Activated CD8-positive, alpha-beta T cell treated with anti-CD3 and anti-CD28 coated beads, Interleukin-2, amount 10 ng/mL, durations not matched to agents 7 days and 5 days (primary cell): ENCODE results near the gene CDH19. TPM values are rescaled to one million over a fixed set of nuclear protein-coding genes. Genes with fewer than 3 reads are reported as not detected.

Experiments
- ATAC-seq: fragments of 150-1000 bp; cut with Tn5 transposase; one replicate; pipeline ENCODE4 v1.10.0; 2021; ENCODE audit warnings: moderate library complexity
- CTCF ChIA-PET: fragments of 350-600 bp; sonication (Branson Sonifier 250); formaldehyde crosslinking; loops from one replicate; lab custom pipeline; 2021; ENCODE audit warnings: antibody characterized with exemption; lab: Charles Lee
- POLR2A ChIA-PET: fragments of 350-600 bp; sonication (Branson Sonifier 250); formaldehyde crosslinking; loops from one replicate; lab custom pipeline; 2021; ENCODE audit warnings: antibody characterized with exemption; lab: Charles Lee
- DNase-seq: peaks from one replicate; pipeline ENCODE4 v3.0.0-alpha.2; 2020
- H3K27ac Mint-ChIP-seq: one replicate; pipeline ENCODE4 v1.8.0; 2021; ENCODE audit warnings: mild to moderate bottlenecking, mixed read lengths
- H3K27me3 Mint-ChIP-seq: one replicate; pipeline ENCODE4 v1.8.0; 2021; ENCODE audit warnings: low read depth, mixed read lengths
- H3K36me3 Mint-ChIP-seq: one replicate; pipeline ENCODE4 v1.8.0; 2021; ENCODE audit warnings: low read depth, mixed read lengths
- H3K4me1 Mint-ChIP-seq: one replicate; pipeline ENCODE4 v1.8.0; 2021; ENCODE audit warnings: low read depth, mixed read lengths
- H3K4me3 Mint-ChIP-seq: one replicate; pipeline ENCODE4 v1.8.0; 2021; ENCODE audit warnings: mild to moderate bottlenecking, mixed read lengths
- H3K9me3 Mint-ChIP-seq: one replicate; pipeline ENCODE4 v1.8.0; 2022; ENCODE audit warnings: mixed read lengths; ENCODE audit not compliant: insufficient read depth
- total RNA-seq, 2 experiments: library from RNA; stranded (reverse); gene quantifications; one replicate each; pipeline ENCODE4 v1.2.3, GENCODE V29; 2021

Gene CDH19
- total RNA-seq, 2 experiments from 2014 or later: not detected

- CTCF ChIA-PET: no interaction called here
- Mint-ChIP-seq H3K4me3 (no peak overlapping the region), H3K4me1 (no peaks in the 10 kb centered on the region), H3K27ac (no peak overlapping the region), H3K9me3 (no peaks in the 10 kb centered on the region), H3K27me3 (no peaks in the 10 kb centered on the region), H3K36me3 (no peaks in the 10 kb centered on the region)
- no peak for DNase-seq
- POLR2A ChIA-PET: no interaction called here
- no peak for ATAC-seq
Measured at GRCh38 chr18:66558773-66559172, 45.1 kb downstream of the CDH19 start.

GRCh38 chr18:66557091-66557490 is 46.8 kb downstream of the CDH19 start:
- H3K36me3 Mint-ChIP-seq: no peaks in the 10 kb centered on the region
- no peaks in the 10 kb centered on the region for H3K4me1 Mint-ChIP-seq
- ChIA-PET CTCF (no interaction called here), POLR2A (no interaction called here)
- H3K4me3 Mint-ChIP-seq: no peak overlapping the region
- DNase-seq (no peak), ATAC-seq (no peak)
- no peaks in the 10 kb centered on the region for H3K27me3 Mint-ChIP-seq
- no peak overlapping the region for H3K27ac Mint-ChIP-seq
- H3K9me3 Mint-ChIP-seq: no peaks in the 10 kb centered on the region

- Mint-ChIP-seq H3K27me3 (no peaks in the 10 kb centered on the region), H3K4me3 (no peak overlapping the region)
- CTCF ChIA-PET: no interaction called here
Measured at GRCh38 chr18:66555585-66555984, 48.3 kb downstream of the CDH19 start.

GRCh38 chr18:66553824-66554223 is 50.1 kb downstream of the CDH19 start:
- CTCF ChIA-PET: no interaction called here
- Mint-ChIP-seq H3K27ac (no peak overlapping the region), H3K36me3 (no peaks in the 10 kb centered on the region), H3K9me3 (no peaks in the 10 kb centered on the region), H3K4me3 (no peak overlapping the region), H3K27me3 (no peaks in the 10 kb centered on the region), H3K4me1 (no peaks in the 10 kb centered on the region)
- DNase-seq (no peak), ATAC-seq (no peak)
- POLR2A ChIA-PET: no interaction called here

More at GRCh38 chr18:66555585-66555984, 48.3 kb downstream of the CDH19 start:
- ATAC-seq (no peak), DNase-seq (no peak)
- H3K27ac Mint-ChIP-seq: no peak overlapping the region
- H3K9me3 Mint-ChIP-seq: no peaks in the 10 kb centered on the region
- no peaks in the 10 kb centered on the region for H3K4me1 Mint-ChIP-seq
- no peaks in the 10 kb centered on the region for H3K36me3 Mint-ChIP-seq
- POLR2A ChIA-PET: no interaction called here

GRCh38 chr18:66550366-66550765 is 53.5 kb downstream of the CDH19 start:
- Mint-ChIP-seq H3K27me3 (no peaks in the 10 kb centered on the region), H3K9me3 (no peaks in the 10 kb centered on the region), H3K4me3 (no peak overlapping the region), H3K27ac (no peak overlapping the region), H3K36me3 (no peaks in the 10 kb centered on the region), H3K4me1 (no peaks in the 10 kb centered on the region)
- ChIA-PET POLR2A (no interaction called here), CTCF (no interaction called here)
- no peak for ATAC-seq
- no peak for DNase-seq

- ATAC-seq (no peak), DNase-seq (no peak)
- Mint-ChIP-seq H3K27me3 (no peaks in the 10 kb centered on the region), H3K4me1 (no peaks in the 10 kb centered on the region), H3K9me3 (no peaks in the 10 kb centered on the region), H3K27ac (no peak overlapping the region), H3K36me3 (no peaks in the 10 kb centered on the region), H3K4me3 (no peak overlapping the region)
- ChIA-PET CTCF (no interaction called here), POLR2A (no interaction called here)
Measured at GRCh38 chr18:66548747-66549146, 55.1 kb downstream of the CDH19 start.

GRCh38 chr18:66534110-66534509 is 69.8 kb downstream of the CDH19 start:
- CTCF ChIA-PET: no interaction called here
- Mint-ChIP-seq H3K36me3 (no peaks in the 10 kb centered on the region), H3K4me1 (no peaks in the 10 kb centered on the region), H3K27me3 (no peaks in the 10 kb centered on the region), H3K4me3 (no peak overlapping the region), H3K27ac (no peak overlapping the region), H3K9me3 (no peaks in the 10 kb centered on the region)
- no peak for DNase-seq
- POLR2A ChIA-PET: no interaction called here
- no peak for ATAC-seq

GRCh38 chr18:66533693-66534092 is 70.2 kb downstream of the CDH19 start:
- ChIA-PET CTCF (no interaction called here), POLR2A (no interaction called here)
- Mint-ChIP-seq H3K27ac (no peak overlapping the region), H3K4me3 (no peak overlapping the region), H3K27me3 (no peaks in the 10 kb centered on the region), H3K36me3 (no peaks in the 10 kb centered on the region), H3K4me1 (no peaks in the 10 kb centered on the region), H3K9me3 (no peaks in the 10 kb centered on the region)
- DNase-seq (no peak), ATAC-seq (no peak)

GRCh38 chr18:66523219-66523991 is 80.5 kb downstream of the CDH19 start:
- no peak for ATAC-seq
- POLR2A ChIA-PET: no interaction called here
- CTCF ChIA-PET: no interaction called here
- Mint-ChIP-seq H3K9me3 (peaks cover 5% of the 10 kb centered on the region), H3K4me1 (no peaks in the 10 kb centered on the region), H3K36me3 (no peaks in the 10 kb centered on the region), H3K27me3 (no peaks in the 10 kb centered on the region), H3K4me3 (no peak overlapping the region), H3K27ac (no peak overlapping the region)
- no peak for DNase-seq

- ATAC-seq: no peak
- no peak for DNase-seq
- Mint-ChIP-seq H3K4me3 (no peak overlapping the region), H3K36me3 (no peaks in the 10 kb centered on the region), H3K27ac (no peak overlapping the region), H3K9me3 (peaks cover 6% of the 10 kb centered on the region), H3K4me1 (no peaks in the 10 kb centered on the region), H3K27me3 (no peaks in the 10 kb centered on the region)
- POLR2A ChIA-PET: no interaction called here
- CTCF ChIA-PET: no interaction called here
Measured at GRCh38 chr18:66513996-66514395, 89.9 kb downstream of the CDH19 start.

- ChIA-PET POLR2A (no interaction called here), CTCF (interaction anchor here (1.0 kb wide), 1 partner anchor 10 kb away, joined by 3 read pairs; no protein-coding TSS in a partner anchor)
- Mint-ChIP-seq H3K27ac (no peak overlapping the region), H3K9me3 (peaks cover 6% of the 10 kb centered on the region), H3K27me3 (no peaks in the 10 kb centered on the region), H3K4me3 (no peak overlapping the region), H3K4me1 (no peaks in the 10 kb centered on the region), H3K36me3 (no peaks in the 10 kb centered on the region)
- no peak for ATAC-seq
- DNase-seq: no peak
Measured at GRCh38 chr18:66511792-66512191, 92.1 kb downstream of the CDH19 start.

- CTCF ChIA-PET: interaction anchor here (1.0 kb wide), 1 partner anchor 10 kb away, joined by 3 read pairs; no protein-coding TSS in a partner anchor
- H3K4me1 Mint-ChIP-seq: no peaks in the 10 kb centered on the region
- H3K4me3 Mint-ChIP-seq: no peak overlapping the region
- POLR2A ChIA-PET: no interaction called here
- DNase-seq: no peak
- no peaks in the 10 kb centered on the region for H3K36me3 Mint-ChIP-seq
- no peak for ATAC-seq
- no peak overlapping the region for H3K27ac Mint-ChIP-seq
- no peaks in the 10 kb centered on the region for H3K27me3 Mint-ChIP-seq
- H3K9me3 Mint-ChIP-seq: peaks cover 6% of the 10 kb centered on the region
Measured at GRCh38 chr18:66511289-66511688, 92.6 kb downstream of the CDH19 start.
